ENCODE measurements around the gene GREB1. TPM values are rescaled to one million over a fixed set of nuclear protein-coding genes. Genes with fewer than 3 reads are reported as not detected.

Gene GREB1
- total and polyA plus RNA-seq, 2 donors: 0.24 to 0.43 TPM

DNA sequence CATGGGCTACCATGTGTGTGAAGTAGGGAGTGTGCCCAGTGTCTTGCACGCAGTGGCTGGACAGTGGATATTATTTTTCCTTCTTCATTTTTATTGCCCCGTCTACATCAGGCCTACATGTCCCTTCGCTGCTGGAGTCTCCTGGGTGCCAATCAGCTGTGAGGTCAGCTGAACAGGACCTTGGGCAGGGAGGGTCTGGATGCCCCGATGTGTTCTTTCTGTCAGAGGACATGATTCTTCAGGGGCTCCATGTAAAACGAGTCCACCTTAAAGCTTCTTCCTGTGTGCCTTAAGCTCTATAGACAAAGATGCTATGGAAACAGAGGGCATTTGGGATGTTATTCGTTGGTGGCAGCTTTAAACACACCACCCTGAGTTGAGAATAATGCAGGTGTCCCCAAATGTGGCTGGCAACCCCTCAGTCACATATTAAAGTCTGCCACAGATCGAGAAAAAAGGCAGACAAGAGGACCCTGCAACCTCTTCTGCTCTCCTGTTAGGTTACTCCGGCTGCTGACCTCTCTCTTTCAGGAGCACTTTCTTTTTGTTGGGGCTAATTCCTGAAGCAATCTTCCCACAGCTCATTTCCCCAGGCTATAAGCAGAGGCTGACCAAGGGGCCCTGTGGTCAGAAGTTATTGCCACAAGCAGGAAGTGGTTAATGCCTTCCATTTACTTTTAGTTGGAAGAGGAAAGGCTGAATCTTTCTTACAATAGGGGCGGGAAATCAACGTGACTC is 20.0 kb downstream of the GREB1 start:
- H3K36me3 ChIP-seq (ENCODE audit: control insufficient read depth in 2 of 2, insufficient read depth in 2 of 2, low read length in 1 of 2): no peaks in the 10 kb centered on the region
- no peak overlapping the region for H3K27ac ChIP-seq (ENCODE audit: low read depth in 1 of 2, low read length in 1 of 2)
- H3K4me3 ChIP-seq (ENCODE audit: low read length in 2 of 2): no peak overlapping the region
- no peak for DNase-seq (ENCODE audit: low read depth in 6 of 9, low spot score in 9 of 9)
- no peaks in the 10 kb centered on the region for H3K9me3 ChIP-seq (ENCODE audit: control insufficient read depth in 2 of 2, insufficient read depth in 1 of 2, low read length in 1 of 2)
- H3K27me3 ChIP-seq (ENCODE audit: control insufficient read depth in 2 of 2, insufficient read depth in 1 of 2, low read length in 1 of 2): peaks cover 2 to 28% of the 10 kb centered on the region in 2 donors
- WGBS: 55% methylated on average over 10 of the region's 10 CpGs
- H3K4me1 ChIP-seq (ENCODE audit: control insufficient read depth in 2 of 2, insufficient read depth in 2 of 2, low read length in 2 of 2): no peaks in the 10 kb centered on the region

DNA sequence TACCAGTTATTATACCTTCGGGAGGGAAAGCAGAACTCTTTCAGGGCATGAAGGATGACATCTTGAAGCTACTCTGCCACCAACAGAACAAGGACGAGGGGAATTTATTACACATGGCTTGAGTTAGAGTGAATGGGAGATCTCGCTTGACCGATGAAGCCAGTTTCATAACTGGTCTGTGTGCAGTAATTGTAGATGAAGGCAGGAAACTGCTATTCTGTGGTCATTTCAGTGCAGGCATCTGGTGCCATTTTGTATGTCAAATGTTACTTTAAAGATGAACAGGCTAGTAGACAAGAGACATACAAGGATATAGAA is 20.5 kb downstream of the GREB1 start:
- DNase-seq (ENCODE audit: low read depth in 6 of 9, low spot score in 9 of 9): no peak
- Histone ChIP-seq H3K4me3 (ENCODE audit: low read length in 2 of 2) (no peak overlapping the region), H3K9me3 (ENCODE audit: control insufficient read depth in 2 of 2, insufficient read depth in 1 of 2, low read length in 1 of 2) (no peaks in the 10 kb centered on the region), H3K27ac (ENCODE audit: low read depth in 1 of 2, low read length in 1 of 2) (no peak overlapping the region), H3K36me3 (ENCODE audit: control insufficient read depth in 2 of 2, insufficient read depth in 2 of 2, low read length in 1 of 2) (no peaks in the 10 kb centered on the region), H3K4me1 (ENCODE audit: control insufficient read depth in 2 of 2, insufficient read depth in 2 of 2, low read length in 2 of 2) (no peaks in the 10 kb centered on the region), H3K27me3 (ENCODE audit: control insufficient read depth in 2 of 2, insufficient read depth in 1 of 2, low read length in 1 of 2) (peaks cover 2 to 32% of the 10 kb centered on the region in 2 donors)
- WGBS: 33% methylated on average over 4 of the region's 4 CpGs

DNA sequence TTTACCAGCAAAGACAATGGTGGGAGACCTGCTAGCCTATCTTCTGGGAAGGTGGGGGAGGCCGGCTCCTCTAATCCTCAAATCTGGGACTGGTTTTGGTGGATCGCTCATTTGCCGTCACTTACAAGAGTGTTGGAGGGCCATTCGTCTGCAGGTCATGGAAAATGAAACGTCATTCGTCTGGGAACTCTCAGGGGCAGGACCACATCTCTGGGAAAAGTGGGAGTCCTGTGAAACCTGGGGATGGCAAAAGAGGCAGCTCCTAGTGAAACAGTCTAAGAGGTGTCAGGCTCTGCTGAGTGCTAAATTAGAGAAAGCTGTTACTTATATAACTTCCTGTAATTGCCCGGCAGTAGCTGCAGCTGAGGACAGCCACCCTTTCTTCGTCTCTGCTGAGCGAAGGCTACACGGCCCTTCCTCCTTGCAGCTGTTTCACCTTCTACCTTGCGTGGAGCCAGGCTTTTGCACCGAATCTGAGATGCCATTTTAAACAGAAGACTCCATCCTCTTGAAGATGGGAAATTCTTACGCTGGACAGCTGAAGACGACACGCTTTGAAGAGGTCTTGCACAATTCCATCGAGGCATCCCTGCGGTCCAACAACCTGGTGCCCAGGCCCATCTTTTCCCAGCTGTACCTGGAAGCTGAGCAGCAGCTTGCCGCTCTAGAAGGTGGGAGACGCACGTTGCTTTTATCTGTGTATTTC is 22.4 kb downstream of the GREB1 start:
- Histone ChIP-seq H3K36me3 (ENCODE audit: control insufficient read depth in 2 of 2, insufficient read depth in 2 of 2, low read length in 1 of 2) (no peaks in the 10 kb centered on the region), H3K27ac (ENCODE audit: low read depth in 1 of 2, low read length in 1 of 2) (no peak overlapping the region), H3K27me3 (ENCODE audit: control insufficient read depth in 2 of 2, insufficient read depth in 1 of 2, low read length in 1 of 2) (peaks cover 2 to 36% of the 10 kb centered on the region in 2 donors), H3K4me3 (ENCODE audit: low read length in 2 of 2) (no peak overlapping the region), H3K4me1 (ENCODE audit: control insufficient read depth in 2 of 2, insufficient read depth in 2 of 2, low read length in 2 of 2) (no peaks in the 10 kb centered on the region), H3K9me3 (ENCODE audit: control insufficient read depth in 2 of 2, insufficient read depth in 1 of 2, low read length in 1 of 2) (no peaks in the 10 kb centered on the region)
- 56% methylated on average over 20 of the region's 20 CpGs for WGBS
- no peak for DNase-seq (ENCODE audit: low read depth in 6 of 9, low spot score in 9 of 9)

DNA sequence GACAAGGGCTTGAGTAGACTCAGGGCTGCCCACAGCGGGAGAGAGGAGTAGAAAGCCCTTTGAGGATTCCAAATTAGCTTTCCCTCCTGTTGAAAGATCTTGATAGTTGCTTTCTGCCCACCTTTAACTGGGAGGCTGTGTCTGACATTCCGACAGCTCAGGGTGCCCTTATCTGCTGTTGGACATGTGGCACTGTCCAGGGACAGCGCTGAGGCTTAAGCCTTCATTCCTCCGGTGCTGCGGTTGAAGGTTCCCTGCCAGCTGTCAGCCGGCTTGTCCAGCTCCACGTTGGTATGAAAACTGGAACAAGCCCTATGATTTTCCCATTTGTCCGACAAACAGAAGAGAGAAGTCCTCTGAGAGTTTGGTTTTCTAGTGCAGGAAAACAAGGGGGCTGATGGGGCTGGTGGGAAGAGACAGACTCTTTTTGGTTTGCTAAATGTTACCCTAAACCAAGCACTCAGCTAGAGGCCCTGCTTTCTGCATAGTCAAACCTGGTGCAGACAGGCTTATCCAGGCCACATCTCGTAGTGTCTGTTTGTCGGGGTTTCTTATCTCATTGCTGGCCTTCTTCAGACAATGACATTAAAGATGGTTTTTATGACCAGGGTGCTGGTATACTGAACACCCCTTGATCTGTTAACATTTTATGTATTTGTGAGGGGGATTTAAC is 24.5 kb downstream of the GREB1 start:
- H3K4me1 ChIP-seq (ENCODE audit: control insufficient read depth in 2 of 2, insufficient read depth in 2 of 2, low read length in 2 of 2): no peaks in the 10 kb centered on the region
- WGBS: 90% methylated on average over 10 of the region's 10 CpGs
- H3K4me3 ChIP-seq (ENCODE audit: low read length in 2 of 2): no peak overlapping the region
- DNase-seq (ENCODE audit: low read depth in 6 of 9, low spot score in 9 of 9): no peak
- peaks cover 2 to 36% of the 10 kb centered on the region in 2 donors for H3K27me3 ChIP-seq (ENCODE audit: control insufficient read depth in 2 of 2, insufficient read depth in 1 of 2, low read length in 1 of 2)
- H3K27ac ChIP-seq (ENCODE audit: low read depth in 1 of 2, low read length in 1 of 2): no peak overlapping the region
- no peaks in the 10 kb centered on the region for H3K9me3 ChIP-seq (ENCODE audit: control insufficient read depth in 2 of 2, insufficient read depth in 1 of 2, low read length in 1 of 2)
- no peaks in the 10 kb centered on the region for H3K36me3 ChIP-seq (ENCODE audit: control insufficient read depth in 2 of 2, insufficient read depth in 2 of 2, low read length in 1 of 2)

DNA sequence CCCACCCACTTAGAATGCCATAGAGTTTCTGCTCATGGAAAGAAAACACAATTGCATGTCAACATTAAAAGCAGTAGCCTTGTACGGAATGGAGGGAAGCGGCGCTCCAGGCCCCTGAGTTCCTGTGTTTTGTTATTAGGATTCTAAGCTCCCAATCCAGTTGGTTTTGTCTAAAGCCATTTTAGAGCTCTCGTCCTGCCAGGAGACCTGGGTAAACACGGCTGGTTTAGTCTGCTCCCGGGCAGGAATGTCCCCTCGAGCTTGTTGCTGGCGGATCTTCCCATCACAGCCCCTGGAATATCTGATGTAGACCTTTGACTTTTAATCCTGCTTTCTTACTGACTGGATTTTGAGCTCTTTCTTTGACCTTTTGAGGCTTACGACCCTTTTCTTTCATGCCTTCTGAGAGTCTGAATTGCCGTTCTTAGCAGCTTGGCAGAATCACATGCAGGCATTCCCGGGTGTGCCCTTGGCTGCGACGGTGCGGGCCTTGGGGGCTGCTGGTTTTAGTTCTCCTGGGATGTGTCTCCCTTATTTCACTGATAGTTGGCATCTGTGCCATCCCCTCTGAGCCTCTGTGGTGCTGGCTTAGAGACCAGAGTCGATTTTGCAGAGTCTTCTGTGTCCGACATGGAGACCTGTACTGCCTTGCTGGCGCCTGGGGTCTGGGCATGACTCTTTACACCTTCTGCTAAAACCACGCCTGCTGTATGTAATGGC is 25.4 kb downstream of the GREB1 start:
- H3K27ac ChIP-seq (ENCODE audit: low read depth in 1 of 2, low read length in 1 of 2): no peak overlapping the region
- no peaks in the 10 kb centered on the region for H3K4me1 ChIP-seq (ENCODE audit: control insufficient read depth in 2 of 2, insufficient read depth in 2 of 2, low read length in 2 of 2)
- peaks cover 2 to 29% of the 10 kb centered on the region in 2 donors for H3K27me3 ChIP-seq (ENCODE audit: control insufficient read depth in 2 of 2, insufficient read depth in 1 of 2, low read length in 1 of 2)
- H3K4me3 ChIP-seq (ENCODE audit: low read length in 2 of 2): no peak overlapping the region
- DNase-seq (ENCODE audit: low read depth in 6 of 9, low spot score in 9 of 9): no peak
- no peaks in the 10 kb centered on the region for H3K9me3 ChIP-seq (ENCODE audit: control insufficient read depth in 2 of 2, insufficient read depth in 1 of 2, low read length in 1 of 2)
- WGBS: 94% methylated on average over 18 of the region's 18 CpGs
- H3K36me3 ChIP-seq (ENCODE audit: control insufficient read depth in 2 of 2, insufficient read depth in 2 of 2, low read length in 1 of 2): no peaks in the 10 kb centered on the region

DNA sequence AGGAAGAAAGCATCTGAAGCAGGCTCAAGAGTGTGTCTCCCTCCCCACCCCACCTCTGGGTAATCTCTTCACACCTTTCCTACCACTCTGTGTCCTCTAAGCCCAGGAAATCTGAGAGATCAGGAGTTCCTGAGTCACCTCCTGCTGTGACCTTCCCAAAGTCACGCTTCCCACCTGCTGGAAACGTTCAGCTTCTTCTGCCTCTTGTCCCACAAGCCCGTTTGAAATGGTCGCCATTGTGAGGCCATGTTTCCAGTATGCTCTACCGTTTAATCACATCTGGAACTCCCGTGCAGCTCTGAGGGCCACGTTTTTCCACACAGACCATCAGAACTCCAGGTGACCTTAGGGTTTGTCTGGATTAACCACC is 25.9 kb downstream of the GREB1 start:
- H3K4me3 ChIP-seq (ENCODE audit: low read length in 2 of 2): no peak overlapping the region
- no peaks in the 10 kb centered on the region for H3K9me3 ChIP-seq (ENCODE audit: control insufficient read depth in 2 of 2, insufficient read depth in 1 of 2, low read length in 1 of 2)
- H3K36me3 ChIP-seq (ENCODE audit: control insufficient read depth in 2 of 2, insufficient read depth in 2 of 2, low read length in 1 of 2): no peaks in the 10 kb centered on the region
- H3K4me1 ChIP-seq (ENCODE audit: control insufficient read depth in 2 of 2, insufficient read depth in 2 of 2, low read length in 2 of 2): no peaks in the 10 kb centered on the region
- no peak for DNase-seq (ENCODE audit: low read depth in 6 of 9, low spot score in 9 of 9)
- 81% methylated on average over 7 of the region's 7 CpGs for WGBS
- no peak overlapping the region for H3K27ac ChIP-seq (ENCODE audit: low read depth in 1 of 2, low read length in 1 of 2)
- peaks cover 2 to 28% of the 10 kb centered on the region in 2 donors for H3K27me3 ChIP-seq (ENCODE audit: control insufficient read depth in 2 of 2, insufficient read depth in 1 of 2, low read length in 1 of 2)

DNA sequence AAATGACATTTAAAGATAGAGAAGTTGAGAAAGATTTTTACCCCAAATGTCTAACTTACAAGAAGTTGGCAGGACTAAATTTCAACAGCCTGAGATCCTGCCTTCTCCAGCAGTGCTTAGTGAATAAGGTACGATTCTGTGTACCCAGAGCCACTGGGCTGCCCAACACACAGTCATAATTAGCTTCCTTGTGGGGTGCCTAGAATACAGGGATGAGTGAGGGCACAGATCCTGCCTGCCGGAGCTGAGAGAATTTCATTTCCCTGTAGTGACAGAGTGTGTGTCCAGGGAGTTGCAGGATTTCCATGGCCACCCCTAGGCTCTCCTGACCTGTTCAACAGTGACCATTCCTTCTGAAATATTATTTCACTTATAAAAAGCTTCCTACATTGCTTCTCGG is 27.0 kb downstream of the GREB1 start:
- Histone ChIP-seq H3K9me3 (ENCODE audit: control insufficient read depth in 2 of 2, insufficient read depth in 1 of 2, low read length in 1 of 2) (no peaks in the 10 kb centered on the region), H3K27ac (ENCODE audit: low read depth in 1 of 2, low read length in 1 of 2) (no peak overlapping the region), H3K36me3 (ENCODE audit: control insufficient read depth in 2 of 2, insufficient read depth in 2 of 2, low read length in 1 of 2) (no peaks in the 10 kb centered on the region), H3K4me1 (ENCODE audit: control insufficient read depth in 2 of 2, insufficient read depth in 2 of 2, low read length in 2 of 2) (no peaks in the 10 kb centered on the region), H3K4me3 (ENCODE audit: low read length in 2 of 2) (no peak overlapping the region), H3K27me3 (ENCODE audit: control insufficient read depth in 2 of 2, insufficient read depth in 1 of 2, low read length in 1 of 2) (peaks cover 2 to 28% of the 10 kb centered on the region in 2 donors)
- DNase-seq (ENCODE audit: low read depth in 6 of 9, low spot score in 9 of 9): no peak
- WGBS: 94% methylated on average over 3 of the region's 3 CpGs

DNA sequence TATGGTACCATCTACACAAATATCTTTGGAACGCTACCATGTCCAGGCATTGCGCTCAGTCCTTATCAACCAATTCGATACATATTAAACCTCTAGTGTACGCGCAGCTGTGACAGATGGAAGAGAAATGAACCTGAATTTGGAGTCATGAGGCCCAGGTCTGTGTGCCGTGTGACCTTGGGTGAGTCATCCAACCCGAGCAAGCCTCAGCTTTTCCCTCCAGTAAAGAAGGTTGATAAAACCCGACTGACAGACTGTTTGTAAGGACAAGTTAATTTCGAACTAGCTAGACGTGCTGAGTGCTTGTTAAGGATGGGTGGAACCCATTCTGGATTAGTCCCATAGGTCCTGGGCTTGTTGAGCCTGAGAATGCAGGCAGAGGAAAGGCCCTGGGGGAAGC is 28.2 kb downstream of the GREB1 start:
- Histone ChIP-seq H3K27me3 (ENCODE audit: control insufficient read depth in 2 of 2, insufficient read depth in 1 of 2, low read length in 1 of 2) (peaks cover 0 to 20% of the 10 kb centered on the region in 2 donors), H3K4me3 (ENCODE audit: low read length in 2 of 2) (no peak overlapping the region), H3K9me3 (ENCODE audit: control insufficient read depth in 2 of 2, insufficient read depth in 1 of 2, low read length in 1 of 2) (no peaks in the 10 kb centered on the region), H3K4me1 (ENCODE audit: control insufficient read depth in 2 of 2, insufficient read depth in 2 of 2, low read length in 2 of 2) (no peaks in the 10 kb centered on the region), H3K36me3 (ENCODE audit: control insufficient read depth in 2 of 2, insufficient read depth in 2 of 2, low read length in 1 of 2) (no peaks in the 10 kb centered on the region), H3K27ac (ENCODE audit: low read depth in 1 of 2, low read length in 1 of 2) (no peak overlapping the region)
- WGBS: 97% methylated on average over 10 of the region's 10 CpGs
- DNase-seq (ENCODE audit: low read depth in 6 of 9, low spot score in 9 of 9): no peak

DNA sequence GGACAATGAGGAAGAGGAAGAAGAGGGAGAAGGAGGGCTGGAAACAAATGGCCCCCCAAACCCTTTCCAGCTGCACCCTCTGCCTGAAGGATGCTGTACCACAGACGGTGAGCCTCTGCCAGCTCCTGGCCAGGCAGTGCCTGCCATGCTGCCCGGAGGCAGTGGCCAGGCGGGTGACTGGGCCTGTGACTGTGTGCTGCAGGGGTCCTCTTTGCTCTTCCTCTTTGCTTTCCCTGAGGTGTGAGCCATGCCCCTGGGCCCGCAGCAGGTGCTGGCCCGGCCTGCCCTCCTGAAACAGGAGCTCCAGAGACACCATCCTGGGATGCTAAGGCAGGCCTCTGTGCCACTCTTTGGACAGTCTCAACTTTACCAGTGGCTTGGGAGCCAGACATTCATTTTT is 28.6 kb downstream of the GREB1 start:
- H3K27ac ChIP-seq (ENCODE audit: low read depth in 1 of 2, low read length in 1 of 2): no peak overlapping the region
- no peaks in the 10 kb centered on the region for H3K36me3 ChIP-seq (ENCODE audit: control insufficient read depth in 2 of 2, insufficient read depth in 2 of 2, low read length in 1 of 2)
- H3K9me3 ChIP-seq (ENCODE audit: control insufficient read depth in 2 of 2, insufficient read depth in 1 of 2, low read length in 1 of 2): no peaks in the 10 kb centered on the region
- H3K27me3 ChIP-seq (ENCODE audit: control insufficient read depth in 2 of 2, insufficient read depth in 1 of 2, low read length in 1 of 2): peaks cover 0 to 18% of the 10 kb centered on the region in 2 donors
- DNase-seq (ENCODE audit: low read depth in 6 of 9, low spot score in 9 of 9): no peak
- no peak overlapping the region for H3K4me3 ChIP-seq (ENCODE audit: low read length in 2 of 2)
- 98% methylated on average over 5 of the region's 5 CpGs for WGBS
- H3K4me1 ChIP-seq (ENCODE audit: control insufficient read depth in 2 of 2, insufficient read depth in 2 of 2, low read length in 2 of 2): no peaks in the 10 kb centered on the region

All from thymus (tissue), 11 donors.